ENCODE results near the gene MED12L.

The MED12L gene

GRCh38 chr3:151265866-151266265, 180.4 kb downstream of the MED12L start:
- Histone ChIP-seq H3K9me3 (ENCODE audit: control insufficient read depth in 2 of 2, low read length in 2 of 2) (no peaks in the 10 kb centered on the region), H3K4me3 (ENCODE audit: low read length in 2 of 2) (no peak overlapping the region), H3K36me3 (ENCODE audit: control insufficient read depth in 2 of 2, insufficient read depth in 2 of 2, low read length in 2 of 2) (no peaks in the 10 kb centered on the region), H3K4me1 (ENCODE audit: control insufficient read depth in 2 of 2, insufficient read depth in 2 of 2, low read length in 2 of 2) (peaks cover 0 to 3% of the 10 kb centered on the region in 2 donors), H3K27ac (ENCODE audit: low read depth in 2 of 2, low read length in 2 of 2) (peak overlapping the region; percentile 54 to 56), H3K27me3 (ENCODE audit: control insufficient read depth in 2 of 2, insufficient read depth in 2 of 2, low read length in 2 of 2) (no peaks in the 10 kb centered on the region), H3K9ac (ENCODE audit: low read depth in 1 of 2, low read length in 2 of 2) (no peak overlapping the region)

DNA sequence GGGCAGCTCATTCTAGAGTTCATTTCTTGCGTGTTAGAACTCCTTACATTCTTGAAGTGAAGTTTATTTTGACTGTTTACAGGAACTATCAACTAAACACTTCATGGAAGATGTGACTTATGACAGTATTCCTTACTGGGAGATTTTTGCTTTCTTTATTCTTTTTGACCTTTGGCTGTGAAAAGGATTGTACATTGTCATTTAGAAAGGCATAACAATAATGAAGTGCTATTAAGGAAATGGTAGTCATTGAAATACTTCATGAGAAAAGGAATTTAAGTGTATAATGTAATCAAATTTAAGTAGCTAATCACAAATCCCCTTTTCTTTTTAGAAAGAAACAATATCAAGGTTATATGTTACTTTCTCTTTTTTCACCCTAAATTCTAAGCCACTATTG, 181.6 kb downstream of the MED12L start:
- Histone ChIP-seq H3K4me3 (ENCODE audit: low read length in 2 of 2) (no peak overlapping the region), H3K27me3 (ENCODE audit: control insufficient read depth in 2 of 2, insufficient read depth in 2 of 2, low read length in 2 of 2) (no peaks in the 10 kb centered on the region), H3K27ac (ENCODE audit: low read depth in 2 of 2, low read length in 2 of 2) (peak overlapping the region; percentile 11 to 41), H3K9me3 (ENCODE audit: control insufficient read depth in 2 of 2, low read length in 2 of 2) (no peaks in the 10 kb centered on the region), H3K4me1 (ENCODE audit: control insufficient read depth in 2 of 2, insufficient read depth in 2 of 2, low read length in 2 of 2) (peaks cover 0 to 3% of the 10 kb centered on the region in 2 donors), H3K9ac (ENCODE audit: low read depth in 1 of 2, low read length in 2 of 2) (no peak overlapping the region), H3K36me3 (ENCODE audit: control insufficient read depth in 2 of 2, insufficient read depth in 2 of 2, low read length in 2 of 2) (no peaks in the 10 kb centered on the region)

DNA sequence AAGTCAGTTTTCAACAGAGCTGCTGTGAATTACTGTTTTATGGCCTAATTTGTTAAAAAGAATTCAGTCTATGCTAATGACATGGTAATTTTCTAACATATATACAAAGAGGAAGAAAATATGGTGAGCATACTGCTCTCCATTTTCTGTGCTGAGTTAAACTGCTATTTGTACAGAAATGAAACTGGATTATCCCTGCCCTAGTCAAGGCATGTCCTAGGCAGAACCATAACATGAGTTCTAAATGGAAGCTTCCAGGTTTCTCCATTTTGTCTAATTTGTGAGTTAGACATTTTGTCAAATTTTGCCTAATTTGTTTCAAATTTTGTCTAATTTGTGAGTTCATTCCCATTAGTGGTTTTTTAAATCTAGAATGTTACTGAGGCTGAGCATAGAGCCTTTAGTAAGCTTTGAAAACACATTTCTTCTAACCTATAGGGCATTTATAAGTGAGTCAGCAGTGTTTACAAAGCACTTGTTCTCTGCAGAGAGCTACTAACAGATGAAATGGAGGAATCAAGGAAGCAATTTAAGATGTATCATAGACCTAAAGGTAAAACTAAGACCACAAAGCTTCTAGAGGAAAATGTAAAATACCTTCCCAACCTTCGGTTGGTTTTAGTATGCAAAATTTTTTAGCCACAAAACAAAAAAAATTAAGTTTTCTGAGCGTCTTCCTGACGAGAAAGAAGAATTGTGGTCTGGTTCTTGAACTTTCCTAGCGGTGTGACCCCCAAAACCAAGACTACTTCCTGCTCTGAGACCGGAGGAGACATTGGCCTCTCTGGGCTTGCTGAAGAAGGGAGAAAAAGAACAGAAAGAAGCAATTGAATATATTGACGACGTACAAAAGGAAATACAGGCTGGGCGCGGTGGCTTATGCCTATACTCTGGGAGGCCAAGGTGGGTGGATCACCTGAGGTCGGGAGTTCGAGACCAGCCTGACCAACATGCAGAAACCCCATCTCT, 183.1 kb downstream of the MED12L start:
- Histone ChIP-seq H3K27ac (ENCODE audit: low read depth in 2 of 2, low read length in 2 of 2) (peak overlapping the region in 1 of 2 donors; percentile 14), H3K9ac (ENCODE audit: low read depth in 1 of 2, low read length in 2 of 2) (no peak overlapping the region), H3K4me3 (ENCODE audit: low read length in 2 of 2) (no peak overlapping the region), H3K36me3 (ENCODE audit: control insufficient read depth in 2 of 2, insufficient read depth in 2 of 2, low read length in 2 of 2) (no peaks in the 10 kb centered on the region), H3K27me3 (ENCODE audit: control insufficient read depth in 2 of 2, insufficient read depth in 2 of 2, low read length in 2 of 2) (no peaks in the 10 kb centered on the region), H3K9me3 (ENCODE audit: control insufficient read depth in 2 of 2, low read length in 2 of 2) (no peaks in the 10 kb centered on the region), H3K4me1 (ENCODE audit: control insufficient read depth in 2 of 2, insufficient read depth in 2 of 2, low read length in 2 of 2) (peaks cover 0 to 3% of the 10 kb centered on the region in 2 donors)

DNA sequence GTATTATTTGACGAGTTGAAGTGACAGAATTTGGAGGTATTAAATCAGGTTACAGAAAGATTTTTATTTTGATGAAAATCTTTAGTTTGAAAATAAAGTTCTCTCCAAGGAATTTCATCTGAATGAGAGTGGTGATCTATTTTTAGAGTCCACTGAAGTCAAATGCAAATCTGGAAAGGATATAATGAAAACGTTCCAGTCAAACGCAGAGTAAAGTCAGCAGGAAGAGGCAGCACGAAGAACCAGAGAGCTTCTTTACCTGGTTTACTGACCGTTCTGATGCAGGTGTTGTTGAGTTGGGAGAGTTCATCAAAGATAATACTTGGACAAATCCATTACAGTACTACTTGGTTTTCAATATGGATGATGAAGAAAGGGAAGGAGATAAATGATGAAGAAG, 184.2 kb downstream of the MED12L start:
- H3K36me3 ChIP-seq (ENCODE audit: control insufficient read depth in 2 of 2, insufficient read depth in 2 of 2, low read length in 2 of 2), result no peaks in the 10 kb centered on the region
- H3K27me3 ChIP-seq (ENCODE audit: control insufficient read depth in 2 of 2, insufficient read depth in 2 of 2, low read length in 2 of 2), result no peaks in the 10 kb centered on the region
- H3K9me3 ChIP-seq (ENCODE audit: control insufficient read depth in 2 of 2, low read length in 2 of 2), result no peaks in the 10 kb centered on the region
- no peak overlapping the region for H3K9ac ChIP-seq (ENCODE audit: low read depth in 1 of 2, low read length in 2 of 2)
- H3K4me1 ChIP-seq (ENCODE audit: control insufficient read depth in 2 of 2, insufficient read depth in 2 of 2, low read length in 2 of 2), result peaks cover 0 to 2% of the 10 kb centered on the region in 2 donors
- H3K27ac ChIP-seq (ENCODE audit: low read depth in 2 of 2, low read length in 2 of 2), result peak overlapping the region in 1 of 2 donors; percentile 30
- no peak overlapping the region for H3K4me3 ChIP-seq (ENCODE audit: low read length in 2 of 2)

DNA sequence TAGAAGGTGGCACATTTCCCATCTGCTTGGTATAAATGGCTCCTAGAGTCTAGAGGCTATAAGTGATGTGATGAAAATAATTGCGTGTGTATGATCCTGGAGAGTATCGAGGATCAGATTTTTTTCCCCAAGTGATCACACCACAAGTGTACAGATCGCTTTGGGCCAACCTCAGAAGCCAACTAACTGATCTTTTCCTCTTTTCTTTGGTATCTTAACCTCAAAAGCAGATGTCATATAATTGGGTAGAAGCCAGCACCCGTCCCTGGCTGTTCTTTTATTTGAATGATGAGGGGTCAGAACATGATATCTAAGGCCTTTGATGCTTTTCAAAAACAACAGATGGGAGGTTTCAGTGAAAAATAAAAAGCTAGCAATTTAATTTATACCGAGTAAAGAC, 189.6 kb downstream of the MED12L start:
- no peak overlapping the region for H3K27ac ChIP-seq (ENCODE audit: low read depth in 2 of 2, low read length in 2 of 2)
- no peaks in the 10 kb centered on the region for H3K9me3 ChIP-seq (ENCODE audit: control insufficient read depth in 2 of 2, low read length in 2 of 2)
- no peaks in the 10 kb centered on the region for H3K4me1 ChIP-seq (ENCODE audit: control insufficient read depth in 2 of 2, insufficient read depth in 2 of 2, low read length in 2 of 2)
- no peaks in the 10 kb centered on the region for H3K27me3 ChIP-seq (ENCODE audit: control insufficient read depth in 2 of 2, insufficient read depth in 2 of 2, low read length in 2 of 2)
- H3K9ac ChIP-seq (ENCODE audit: low read depth in 1 of 2, low read length in 2 of 2), result no peak overlapping the region
- H3K36me3 ChIP-seq (ENCODE audit: control insufficient read depth in 2 of 2, insufficient read depth in 2 of 2, low read length in 2 of 2), result no peaks in the 10 kb centered on the region
- H3K4me3 ChIP-seq (ENCODE audit: low read length in 2 of 2), result peak overlapping the region in 1 of 2 donors; percentile 26

- no peaks in the 10 kb centered on the region for H3K4me1 ChIP-seq (ENCODE audit: control insufficient read depth in 2 of 2, insufficient read depth in 2 of 2, low read length in 2 of 2)
- H3K9me3 ChIP-seq (ENCODE audit: control insufficient read depth in 2 of 2, low read length in 2 of 2), result no peaks in the 10 kb centered on the region
- no peak overlapping the region for H3K9ac ChIP-seq (ENCODE audit: low read depth in 1 of 2, low read length in 2 of 2)
- H3K36me3 ChIP-seq (ENCODE audit: control insufficient read depth in 2 of 2, insufficient read depth in 2 of 2, low read length in 2 of 2), result no peaks in the 10 kb centered on the region
- H3K27me3 ChIP-seq (ENCODE audit: control insufficient read depth in 2 of 2, insufficient read depth in 2 of 2, low read length in 2 of 2), result no peaks in the 10 kb centered on the region
- no peak overlapping the region for H3K27ac ChIP-seq (ENCODE audit: low read depth in 2 of 2, low read length in 2 of 2)
- peak overlapping the region; percentile 13 to 19 for H3K4me3 ChIP-seq (ENCODE audit: low read length in 2 of 2)
Observed at GRCh38 chr3:151276038-151276686, 190.7 kb downstream of the MED12L start.

DNA sequence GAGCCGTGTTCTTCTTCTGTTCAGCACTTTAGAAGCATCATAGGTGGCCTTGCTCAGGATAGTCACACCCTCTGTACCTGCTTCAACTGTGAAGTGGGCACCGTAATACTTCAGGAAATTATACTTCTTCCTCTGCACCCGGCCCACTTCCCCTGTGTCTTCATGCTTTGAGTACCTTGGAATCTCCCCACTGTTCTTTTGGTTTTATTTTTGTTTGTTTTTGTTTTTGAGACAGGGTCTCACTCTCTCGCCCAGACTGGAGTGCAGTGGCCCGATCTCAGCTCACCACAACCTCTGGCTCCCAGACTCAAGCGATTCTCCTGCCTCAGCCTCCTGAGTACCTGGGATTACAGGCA, 191.2 kb downstream of the MED12L start:
- Histone ChIP-seq H3K4me3 (ENCODE audit: low read length in 2 of 2) (peak overlapping the region; percentile 13 to 19), H3K4me1 (ENCODE audit: control insufficient read depth in 2 of 2, insufficient read depth in 2 of 2, low read length in 2 of 2) (no peaks in the 10 kb centered on the region), H3K36me3 (ENCODE audit: control insufficient read depth in 2 of 2, insufficient read depth in 2 of 2, low read length in 2 of 2) (no peaks in the 10 kb centered on the region), H3K9me3 (ENCODE audit: control insufficient read depth in 2 of 2, low read length in 2 of 2) (no peaks in the 10 kb centered on the region), H3K27ac (ENCODE audit: low read depth in 2 of 2, low read length in 2 of 2) (peak overlapping the region in 1 of 2 donors; percentile 11), H3K27me3 (ENCODE audit: control insufficient read depth in 2 of 2, insufficient read depth in 2 of 2, low read length in 2 of 2) (no peaks in the 10 kb centered on the region), H3K9ac (ENCODE audit: low read depth in 1 of 2, low read length in 2 of 2) (peak overlapping the region in 1 of 2 donors; percentile 27)

GRCh38 chr3:151278230-151278629, 192.8 kb downstream of the MED12L start, which contains the start of gene P2RY14:
P2RY14 (minus strand) TSS chr3:151278542; CDS start chr3:151214316, 64,226 bp downstream.
- H3K4me3 ChIP-seq (ENCODE audit: low read length in 2 of 2), result peak within 1 kb of the TSS in 1 of 2 donors; percentile 56
- H3K27ac ChIP-seq (ENCODE audit: low read depth in 2 of 2, low read length in 2 of 2), result peak within 1 kb of the TSS; percentile 37 to 44
- no peaks in the 10 kb centered on the region for H3K27me3 ChIP-seq (ENCODE audit: control insufficient read depth in 2 of 2, insufficient read depth in 2 of 2, low read length in 2 of 2)
- H3K9ac ChIP-seq (ENCODE audit: low read depth in 1 of 2, low read length in 2 of 2), result peak within 1 kb of the TSS in 1 of 2 donors; percentile 18
- no peaks in the 10 kb centered on the region for H3K9me3 ChIP-seq (ENCODE audit: control insufficient read depth in 2 of 2, low read length in 2 of 2)
- H3K36me3 ChIP-seq (ENCODE audit: control insufficient read depth in 2 of 2, insufficient read depth in 2 of 2, low read length in 2 of 2), result no peaks in the 10 kb centered on the region
- H3K4me1 ChIP-seq (ENCODE audit: control insufficient read depth in 2 of 2, insufficient read depth in 2 of 2, low read length in 2 of 2), result no peaks in the 10 kb centered on the region

GRCh38 chr3:151281671-151282324, 196.3 kb downstream of the MED12L start:
- Histone ChIP-seq H3K36me3 (ENCODE audit: control insufficient read depth in 2 of 2, insufficient read depth in 2 of 2, low read length in 2 of 2) (no peaks in the 10 kb centered on the region), H3K4me1 (ENCODE audit: control insufficient read depth in 2 of 2, insufficient read depth in 2 of 2, low read length in 2 of 2) (peaks cover 0 to 6% of the 10 kb centered on the region in 2 donors), H3K9me3 (ENCODE audit: control insufficient read depth in 2 of 2, low read length in 2 of 2) (no peaks in the 10 kb centered on the region), H3K27me3 (ENCODE audit: control insufficient read depth in 2 of 2, insufficient read depth in 2 of 2, low read length in 2 of 2) (no peaks in the 10 kb centered on the region), H3K27ac (ENCODE audit: low read depth in 2 of 2, low read length in 2 of 2) (peak overlapping the region in 1 of 2 donors; percentile 26), H3K9ac (ENCODE audit: low read depth in 1 of 2, low read length in 2 of 2) (no peak overlapping the region), H3K4me3 (ENCODE audit: low read length in 2 of 2) (no peak overlapping the region)

All from mucosa of rectum (tissue), 2 donors.